Hepatocyte (in vitro differentiated cells): ENCODE data around the gene BNIP5. TPM values are rescaled to one million over a fixed set of nuclear protein-coding genes. Genes with fewer than 3 reads are reported as not detected.

Experiments used
- DNase-seq: peaks from one replicate; pipeline ENCODE4 v3.0.0-alpha.2; 2016; ENCODE audit warnings: low spot score
- H2AFZ ChIP-seq: fragments of 200-600 bp; sonication (generic); 2 replicates; pipeline ENCODE4 v1.6.0; 2016; ENCODE audit warnings: antibody characterized with exemption, mild to moderate bottlenecking
- H3K27ac ChIP-seq: fragments of 200-600 bp; sonication (generic); 2 replicates; pipeline ENCODE4 v1.5.1; 2016; ENCODE audit warnings: mild to moderate bottlenecking
- H3K27me3 ChIP-seq: fragments of 200-600 bp; sonication (generic); 2 replicates; pipeline ENCODE4 v1.6.1; 2016
- H3K36me3 ChIP-seq: fragments of 200-600 bp; sonication (generic); replicated peaks from 2 replicates; pipeline ENCODE4 v1.5.1; 2016; ENCODE audit warnings: low read depth; ENCODE audit not compliant: insufficient read depth
- H3K4me1 ChIP-seq: fragments of 200-600 bp; sonication (generic); 2 replicates; pipeline ENCODE4 v1.5.1; 2016; ENCODE audit warnings: mild to moderate bottlenecking, moderate library complexity; ENCODE audit not compliant: insufficient read depth
- H3K4me2 ChIP-seq: fragments of 200-600 bp; sonication (generic); 2 replicates; pipeline ENCODE4 v1.6.0; 2016
- H3K4me3 ChIP-seq: fragments of 200-600 bp; sonication (generic); 2 replicates; pipeline ENCODE4 v1.5.1; 2016; ENCODE audit warnings: mild to moderate bottlenecking
- H3K79me2 ChIP-seq: fragments of 200-600 bp; sonication (generic); 2 replicates; pipeline ENCODE4 v1.6.0; 2017; ENCODE audit warnings: mild to moderate bottlenecking
- H3K9me2 ChIP-seq: fragments of 200-600 bp; sonication (generic); replicated peaks from 2 replicates; pipeline ENCODE4 v1.6.0; 2017; ENCODE audit warnings: mild to moderate bottlenecking; ENCODE audit not compliant: insufficient read depth
- H3K9me3 ChIP-seq: fragments of 200-600 bp; sonication (generic); 2 replicates; pipeline ENCODE4 v1.5.1; 2016; ENCODE audit warnings: low read depth, mild to moderate bottlenecking
- H4K20me1 ChIP-seq: fragments of 200-600 bp; sonication (generic); 2 replicates; pipeline ENCODE4 v1.6.0; 2016; ENCODE audit warnings: mild to moderate bottlenecking; ENCODE audit not compliant: insufficient read depth, poor library complexity, severe bottlenecking
- EZH2 ChIP-seq: fragments of 200-600 bp; sonication (generic); IDR thresholded peaks from 2 replicates; pipeline ENCODE4 v1.6.1; 2016; ENCODE audit warnings: antibody characterized with exemption, mild to moderate bottlenecking, borderline replicate concordance
- EZH2phosphoT487 ChIP-seq: fragments of 200-600 bp; sonication (generic); IDR thresholded peaks from one replicate; pipeline ENCODE4 v1.6.1; 2018; ENCODE audit warnings: antibody characterized with exemption, mild to moderate bottlenecking, low read depth, moderate library complexity; ENCODE audit not compliant: unreplicated experiment, severe bottlenecking
- WGBS: methylation state at CpG from one replicate; pipeline ENCODE4 v1.1.6; 2016; ENCODE audit warnings: low lambda C conversion rate; ENCODE audit errors: missing lambda C conversion rate; 5-methylcytosine and 5-hydroxymethylcytosine counted together
- polyA plus RNA-seq: library from polyadenylated mRNA; unstranded; fragments of >200 nt; fragmentation: Nextera tagmentation; extraction: Ambion mirVana; gene quantifications from 2 replicates; pipeline ENCODE4 v1.2.1, GENCODE V29; 2016
- total RNA-seq: library from RNA; depleted of rRNA; stranded (reverse); fragments of >200 nt; gene quantifications from 2 replicates; pipeline ENCODE4 v1.2.3, GENCODE V29; 2014
- TF ChIP-seq, protein P1 (sequence below): fragments of 200-600 bp; sonication (generic); IDR thresholded peaks from 2 replicates; pipeline ENCODE4 v1.5.1; 2016; ENCODE audit warnings: antibody characterized with exemption, mild to moderate bottlenecking; ENCODE audit not compliant: poor library complexity

BNIP5 gene
- total and polyA plus RNA-seq, 2 experiments from 2014 or later = 28.1 to 29.1 TPM

DNA sequence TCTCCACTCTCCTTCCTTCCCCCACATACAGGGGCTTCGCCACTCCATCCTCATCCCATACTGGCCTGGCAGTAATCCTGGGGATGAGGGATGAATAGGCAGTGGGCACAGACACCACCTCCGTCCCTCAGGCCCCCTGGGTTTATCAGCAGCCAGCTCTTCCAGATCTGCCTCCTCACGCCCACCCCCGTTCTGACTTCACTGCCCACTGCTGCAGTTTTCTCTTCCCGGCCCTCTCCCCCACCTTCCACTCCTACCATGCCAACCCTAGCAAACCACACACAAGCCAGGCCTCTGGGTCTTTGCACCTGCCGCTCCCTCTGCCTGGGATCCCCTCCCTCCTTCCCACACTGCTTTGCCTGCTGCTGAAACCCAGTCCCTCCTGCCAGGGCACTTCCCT is 44.5 kb downstream of the BNIP5 start:
- Histone ChIP-seq H2AFZ (no peak overlapping the region), H3K79me2 (no peaks in the 10 kb centered on the region), H3K9me2 (no peaks in the 10 kb centered on the region), H3K4me1 (peaks cover 5% of the 10 kb centered on the region), H3K27me3 (no peaks in the 10 kb centered on the region), H3K36me3 (no peaks in the 10 kb centered on the region), H3K27ac (no peak overlapping the region), H3K9me3 (no peaks in the 10 kb centered on the region), H3K4me2 (no peak overlapping the region), H4K20me1 (no peaks in the 10 kb centered on the region), H3K4me3 (no peak overlapping the region)
- TF ChIP-seq EZH2 (no peak), EZH2phosphoT487 (no peak)
- TF ChIP-seq, protein P1, sequence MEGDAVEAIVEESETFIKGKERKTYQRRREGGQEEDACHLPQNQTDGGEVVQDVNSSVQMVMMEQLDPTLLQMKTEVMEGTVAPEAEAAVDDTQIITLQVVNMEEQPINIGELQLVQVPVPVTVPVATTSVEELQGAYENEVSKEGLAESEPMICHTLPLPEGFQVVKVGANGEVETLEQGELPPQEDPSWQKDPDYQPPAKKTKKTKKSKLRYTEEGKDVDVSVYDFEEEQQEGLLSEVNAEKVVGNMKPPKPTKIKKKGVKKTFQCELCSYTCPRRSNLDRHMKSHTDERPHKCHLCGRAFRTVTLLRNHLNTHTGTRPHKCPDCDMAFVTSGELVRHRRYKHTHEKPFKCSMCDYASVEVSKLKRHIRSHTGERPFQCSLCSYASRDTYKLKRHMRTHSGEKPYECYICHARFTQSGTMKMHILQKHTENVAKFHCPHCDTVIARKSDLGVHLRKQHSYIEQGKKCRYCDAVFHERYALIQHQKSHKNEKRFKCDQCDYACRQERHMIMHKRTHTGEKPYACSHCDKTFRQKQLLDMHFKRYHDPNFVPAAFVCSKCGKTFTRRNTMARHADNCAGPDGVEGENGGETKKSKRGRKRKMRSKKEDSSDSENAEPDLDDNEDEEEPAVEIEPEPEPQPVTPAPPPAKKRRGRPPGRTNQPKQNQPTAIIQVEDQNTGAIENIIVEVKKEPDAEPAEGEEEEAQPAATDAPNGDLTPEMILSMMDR = no peak
- DNase-seq = no peak
- 96% methylated on average over 5 of the region's 6 CpGs for WGBS

DNA sequence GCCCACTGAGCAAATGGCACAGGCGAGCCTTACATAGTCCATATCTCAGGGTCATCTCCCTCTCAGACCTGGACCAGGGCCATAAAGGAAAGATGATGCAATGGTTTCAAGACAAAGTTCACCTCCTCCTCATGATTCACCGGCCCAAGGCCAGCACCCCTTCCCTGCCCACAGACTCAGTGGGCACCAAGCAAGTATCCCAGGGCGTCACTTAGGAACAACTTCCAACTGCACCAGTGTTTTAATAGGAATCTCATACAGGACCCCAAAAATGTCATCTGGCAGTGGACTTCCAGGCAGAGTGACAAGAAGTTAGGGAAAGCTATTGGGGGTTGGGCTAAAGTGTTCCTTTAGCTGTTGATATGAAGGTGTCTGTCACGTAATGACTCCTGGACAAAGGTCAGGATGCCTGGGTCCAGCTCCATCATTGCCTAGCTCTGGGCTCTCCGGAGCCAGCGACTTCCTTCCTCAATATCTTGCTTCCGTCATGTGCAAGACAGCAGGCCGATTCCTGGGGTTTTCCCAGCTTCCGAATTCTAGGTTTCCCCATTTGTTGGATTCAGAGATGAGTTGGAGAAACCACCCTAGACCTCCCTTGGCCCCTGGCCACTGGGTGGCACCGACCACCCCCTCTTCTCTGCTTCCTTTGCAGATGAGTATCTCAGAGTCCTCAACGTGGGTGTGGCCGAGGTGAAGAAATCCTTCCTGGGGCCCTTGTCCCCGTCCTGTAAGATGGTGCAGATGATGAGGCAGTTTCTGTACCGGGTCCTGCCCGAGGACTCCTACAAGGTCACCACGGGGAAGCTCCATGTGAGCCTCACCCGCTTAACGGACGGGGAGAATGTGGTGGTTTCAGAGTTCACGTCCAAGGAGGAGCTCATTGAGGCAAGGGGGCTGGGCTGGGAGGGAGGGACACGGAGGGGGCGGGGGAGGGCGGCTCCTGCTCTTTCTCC is 45.7 kb downstream of the BNIP5 start:
- 82% methylated on average over 19 of the region's 23 CpGs for WGBS
- peak; percentile 65 for DNase-seq
- H4K20me1 ChIP-seq = no peaks in the 10 kb centered on the region

DNA sequence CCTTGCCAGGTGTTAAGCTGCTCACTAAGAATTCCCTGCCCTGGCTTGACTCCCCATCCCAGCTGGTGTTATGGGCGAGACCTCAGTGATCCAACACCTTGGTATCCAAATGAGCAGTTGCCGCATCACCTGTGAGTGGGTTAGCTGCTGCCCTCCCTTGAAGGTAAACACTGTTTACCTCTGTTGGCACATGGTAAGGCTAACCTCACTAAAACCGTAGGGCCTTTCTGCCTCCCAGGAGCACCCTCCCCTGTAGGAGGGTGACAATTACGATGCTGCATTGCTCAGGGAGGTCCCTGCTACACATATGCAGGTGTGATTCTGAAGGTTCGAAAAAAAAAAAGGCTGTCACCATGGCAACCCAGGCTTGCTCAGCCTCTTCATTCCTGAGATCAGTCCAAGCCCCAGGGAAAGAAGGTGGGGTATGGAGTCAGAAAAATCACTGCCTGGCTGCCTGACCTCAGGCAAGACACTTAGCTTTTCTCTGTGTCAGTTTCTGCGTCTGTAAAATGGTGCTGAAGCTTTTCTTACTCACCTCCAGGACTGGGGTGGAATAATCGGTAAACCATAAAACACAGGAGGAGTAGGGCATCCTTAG is 47.3 kb downstream of the BNIP5 start:
- peaks cover 5% of the 10 kb centered on the region for H3K4me1 ChIP-seq
- H2AFZ ChIP-seq = no peak overlapping the region
- H3K79me2 ChIP-seq = no peaks in the 10 kb centered on the region
- peaks cover 16% of the 10 kb centered on the region for H3K27me3 ChIP-seq
- TF ChIP-seq EZH2 = no peak
- no peak for TF ChIP-seq EZH2phosphoT487
- TF ChIP-seq, protein P1 = no peak
- WGBS = 64% methylated on average over 7 of the region's 7 CpGs
- no peaks in the 10 kb centered on the region for H4K20me1 ChIP-seq
- peak; percentile 51 for DNase-seq
- H3K36me3 ChIP-seq = no peaks in the 10 kb centered on the region
- peak overlapping the region; percentile 36 for H3K27ac ChIP-seq
- no peak overlapping the region for H3K4me2 ChIP-seq
- no peak overlapping the region for H3K4me3 ChIP-seq
- H3K9me3 ChIP-seq = no peaks in the 10 kb centered on the region
- no peaks in the 10 kb centered on the region for H3K9me2 ChIP-seq

More for the DNA sequence above, 45.7 kb downstream of the BNIP5 start:
- H3K27ac ChIP-seq = peak overlapping the region; percentile 83
- no peak overlapping the region for H3K4me2 ChIP-seq
- H3K27me3 ChIP-seq = peaks cover under 1% of the 10 kb centered on the region
- H3K4me3 ChIP-seq = no peak overlapping the region
- no peaks in the 10 kb centered on the region for H3K36me3 ChIP-seq
- no peaks in the 10 kb centered on the region for H3K79me2 ChIP-seq
- no peak overlapping the region for H2AFZ ChIP-seq
- H3K9me2 ChIP-seq = no peaks in the 10 kb centered on the region
- no peak for TF ChIP-seq EZH2phosphoT487
- TF ChIP-seq EZH2 = no peak
- TF ChIP-seq, protein P1 = no peak
- peaks cover 5% of the 10 kb centered on the region for H3K4me1 ChIP-seq
- H3K9me3 ChIP-seq = no peaks in the 10 kb centered on the region
